ENCODE measurements around the gene NTRK3. TPM values are rescaled to one million over a fixed set of nuclear protein-coding genes. Genes with fewer than 3 reads are reported as not detected.
A peak's percentile ranks its signal among the peaks of the same experiment; 100 is the strongest.

The NTRK3 gene
- total RNA-seq, 1 donor from 2014 or later, result under 0.01 TPM

- DNase-seq (ENCODE audit: low read depth), result no peak
These were observed 312.5 kb downstream of the NTRK3 start for GRCh38 chr15:87944050-87944449.

DNA sequence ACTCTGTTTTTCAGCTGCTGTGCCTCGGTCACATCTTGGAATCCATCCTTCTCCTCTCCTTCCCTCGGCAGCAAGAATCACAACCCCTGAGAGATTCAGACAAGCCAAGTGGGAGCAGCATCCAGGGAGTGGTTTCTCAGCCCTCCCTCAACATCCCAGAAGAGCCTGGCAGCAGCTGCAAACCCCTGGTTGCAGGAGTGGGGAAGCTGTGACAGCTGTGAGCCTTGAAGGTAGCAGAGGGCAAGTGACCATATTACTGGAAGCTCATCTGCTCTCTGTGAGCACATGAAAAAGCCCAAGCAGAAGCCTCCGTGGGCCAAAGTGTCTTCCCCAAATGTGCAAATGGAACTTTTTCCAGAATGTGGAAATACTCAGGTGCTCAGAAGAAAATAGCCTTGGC is 312.9 kb downstream of the NTRK3 start:
- no peak for DNase-seq (ENCODE audit: low read depth)

GRCh38 chr15:87942316-87942715 is 314.2 kb downstream of the NTRK3 start:
- DNase-seq (ENCODE audit: low read depth), result no peak

- DNase-seq (ENCODE audit: low read depth), result no peak
These were observed 314.9 kb downstream of the NTRK3 start for GRCh38 chr15:87941606-87942005.

DNA sequence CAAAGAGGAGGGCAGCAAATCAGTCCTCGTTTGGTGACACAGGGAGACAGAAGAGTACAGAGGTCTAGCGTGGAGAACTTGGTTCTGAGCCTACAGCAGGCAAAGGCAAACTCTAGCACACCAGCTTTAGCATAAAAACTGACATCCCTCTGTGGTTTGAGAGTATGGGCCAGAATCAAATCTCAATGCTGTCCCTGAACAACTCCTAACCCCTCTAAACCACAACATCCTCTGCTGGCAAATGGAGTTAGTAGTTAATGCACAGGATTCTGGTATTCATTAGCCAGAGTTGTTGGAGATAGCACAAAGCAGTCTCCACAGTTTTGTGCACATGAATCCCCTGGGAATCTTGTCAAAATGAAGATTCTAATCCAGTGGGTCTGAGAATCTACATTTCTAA is 315.8 kb downstream of the NTRK3 start:
- DNase-seq (ENCODE audit: low read depth), result peak; percentile 22

DNA sequence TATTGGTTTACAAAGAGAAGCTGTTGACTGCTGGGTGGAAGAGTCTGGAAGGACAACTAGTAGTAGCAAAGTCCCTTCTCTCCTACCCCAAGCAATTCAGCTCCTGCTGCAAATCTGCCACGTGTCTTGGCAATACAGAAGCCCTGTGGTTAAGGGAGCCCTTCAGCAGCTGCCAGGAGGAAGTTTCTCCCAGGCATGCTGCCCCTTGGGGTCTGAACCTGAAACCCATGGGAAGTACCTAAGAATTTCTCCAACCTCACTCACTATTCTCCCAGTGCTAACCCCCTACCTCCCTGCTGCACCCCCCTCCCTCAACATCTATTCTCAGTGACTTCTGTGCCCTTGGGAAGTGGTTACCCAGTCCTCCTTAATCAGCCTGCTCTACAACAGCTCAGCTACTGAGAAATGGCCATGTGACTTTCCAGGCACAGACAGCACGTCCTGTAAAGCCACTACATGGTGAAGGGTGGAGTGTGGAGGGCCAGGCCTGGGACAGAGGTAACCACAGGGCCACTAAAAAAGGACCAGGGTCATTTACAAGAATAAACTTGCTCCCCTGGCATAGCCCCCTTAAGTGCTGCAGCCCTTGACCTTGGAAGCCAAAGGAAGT is 316.6 kb downstream of the NTRK3 start:
- DNase-seq (ENCODE audit: low read depth), result peak; percentile 27

DNA sequence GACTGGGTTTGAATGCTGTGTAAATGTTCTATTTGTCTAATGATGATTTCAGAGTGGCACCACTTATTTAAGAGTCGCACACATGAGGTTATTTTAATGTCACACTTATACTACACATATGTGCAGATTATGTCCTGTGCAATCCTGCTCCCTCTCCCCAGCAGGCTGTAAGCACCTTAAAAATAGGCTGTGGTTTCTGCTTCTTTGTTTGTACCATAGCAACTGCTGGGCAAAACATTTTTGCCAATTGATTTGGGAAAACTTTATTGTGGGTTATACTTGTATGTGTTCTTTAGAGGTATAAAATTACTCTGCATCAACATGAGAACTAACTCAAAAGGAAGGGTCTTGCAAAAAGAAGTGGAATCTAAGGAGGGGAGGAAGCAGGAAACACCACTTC is 318.5 kb downstream of the NTRK3 start:
- DNase-seq (ENCODE audit: low read depth), result no peak

DNA sequence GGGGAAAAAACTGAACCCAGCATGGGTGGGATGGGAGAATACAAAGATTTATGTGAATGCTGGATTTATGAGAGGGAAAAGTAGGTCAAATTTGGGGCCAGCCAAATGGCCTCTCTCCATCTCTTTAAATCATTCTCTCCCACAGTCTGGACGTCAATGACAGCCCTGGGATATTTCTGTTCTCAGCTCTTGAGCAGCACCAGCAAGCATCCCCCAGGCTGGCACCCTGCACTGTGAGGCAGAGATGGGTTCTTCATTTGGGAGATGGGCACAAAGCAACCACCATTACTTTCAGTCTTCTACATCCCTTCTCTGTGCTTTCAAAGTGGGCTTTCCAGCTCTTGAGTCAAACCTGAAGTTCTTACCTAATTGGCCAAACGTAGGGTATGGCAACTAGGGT is 321.0 kb downstream of the NTRK3 start:
- no peak for DNase-seq (ENCODE audit: low read depth)

DNA sequence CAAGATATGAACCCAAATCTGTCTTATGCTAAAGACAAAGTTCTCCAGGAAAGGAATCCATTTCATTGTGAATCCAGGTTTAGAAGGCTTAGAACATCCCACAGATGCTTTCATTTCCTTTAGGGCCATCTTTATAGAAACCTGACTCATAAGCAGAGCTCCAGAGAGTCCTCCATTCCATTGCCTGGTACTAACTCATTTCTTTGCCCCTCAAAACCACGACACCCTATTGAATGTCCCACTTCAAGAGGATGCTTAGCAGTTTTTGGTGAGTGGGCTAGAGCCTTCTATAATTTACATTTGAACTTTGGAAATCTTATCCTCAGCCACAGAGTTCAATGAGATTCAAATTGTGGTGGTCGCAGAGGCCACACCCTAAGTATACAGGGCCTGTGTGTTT is 325.0 kb downstream of the NTRK3 start:
- DNase-seq (ENCODE audit: low read depth), result no peak

DNA sequence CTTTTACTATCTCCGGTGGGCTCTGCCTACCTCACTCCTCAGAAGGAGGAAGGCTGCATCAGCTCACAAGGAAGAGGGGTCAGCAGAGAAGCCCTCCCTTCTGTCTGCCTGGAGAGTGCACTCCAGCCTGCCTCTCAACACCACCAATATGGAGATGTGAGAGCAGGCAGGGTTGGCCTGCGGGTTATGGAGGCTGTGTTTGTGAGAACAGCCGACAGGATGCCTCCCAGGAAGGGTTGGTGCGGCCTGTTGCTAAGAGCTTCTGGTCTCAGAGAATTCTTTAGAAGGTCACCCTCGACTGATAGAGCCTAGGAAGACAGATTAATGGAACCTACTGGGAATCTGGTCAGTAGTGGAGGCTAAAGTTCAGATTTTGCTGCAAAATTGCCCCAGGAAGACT is 326.1 kb downstream of the NTRK3 start:
- DNase-seq (ENCODE audit: low read depth), result no peak

- DNase-seq (ENCODE audit: low read depth), result no peak
These were observed 326.7 kb downstream of the NTRK3 start for GRCh38 chr15:87929841-87930240.

- no peak for DNase-seq (ENCODE audit: low read depth)
These were observed 332.1 kb downstream of the NTRK3 start for GRCh38 chr15:87924433-87924832.

- no peak for DNase-seq (ENCODE audit: low read depth)
These were observed 337.5 kb downstream of the NTRK3 start for GRCh38 chr15:87919064-87919463.

DNA sequence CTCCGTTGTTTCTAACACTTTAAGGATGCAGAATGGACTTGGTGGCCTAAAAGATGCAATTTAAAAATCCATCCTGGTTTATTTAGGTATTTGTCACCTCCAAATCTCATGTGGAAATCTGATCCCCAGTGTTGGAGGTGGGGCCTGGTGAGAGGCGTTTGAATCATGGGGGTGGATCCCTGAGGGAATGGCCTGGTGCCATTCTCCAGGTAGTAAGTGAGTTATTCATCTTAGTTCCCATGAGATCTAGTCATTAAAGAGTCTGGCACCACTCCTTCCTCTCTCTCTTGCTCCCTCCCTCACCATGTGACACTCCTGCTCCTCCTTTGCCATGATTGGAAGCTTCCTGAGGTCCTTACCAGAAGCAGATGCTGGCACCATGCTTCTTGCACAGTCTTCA is 339.1 kb downstream of the NTRK3 start:
- no peak for DNase-seq (ENCODE audit: low read depth)

DNA sequence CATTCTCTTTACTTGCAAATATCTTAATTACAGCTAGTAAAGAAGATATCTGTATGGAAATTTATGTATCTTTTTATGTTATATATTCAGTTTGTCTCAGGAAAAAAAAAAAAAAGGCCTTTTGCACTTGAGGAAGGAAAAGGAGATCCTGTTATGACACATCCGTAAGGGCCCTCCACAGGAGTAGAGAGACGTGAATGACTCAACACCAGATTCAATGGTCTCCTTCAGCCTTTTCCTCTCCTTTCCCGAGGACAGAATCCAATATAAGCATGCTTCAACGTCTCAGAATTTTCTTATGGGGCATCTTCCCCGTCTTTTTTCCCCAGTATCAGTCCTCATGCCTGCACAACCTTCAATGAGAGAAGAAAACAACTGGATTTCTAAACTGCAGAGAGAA is 340.3 kb downstream of the NTRK3 start:
- no peak for DNase-seq (ENCODE audit: low read depth)

- no peak for DNase-seq (ENCODE audit: low read depth)
These were observed 346.2 kb downstream of the NTRK3 start for GRCh38 chr15:87910301-87910700.

GRCh38 chr15:87907676-87908446 is 348.7 kb downstream of the NTRK3 start:
- DNase-seq (ENCODE audit: low read depth), result no peak

- DNase-seq (ENCODE audit: low read depth), result no peak
These were observed 350.1 kb downstream of the NTRK3 start for GRCh38 chr15:87906444-87906843.

DNA sequence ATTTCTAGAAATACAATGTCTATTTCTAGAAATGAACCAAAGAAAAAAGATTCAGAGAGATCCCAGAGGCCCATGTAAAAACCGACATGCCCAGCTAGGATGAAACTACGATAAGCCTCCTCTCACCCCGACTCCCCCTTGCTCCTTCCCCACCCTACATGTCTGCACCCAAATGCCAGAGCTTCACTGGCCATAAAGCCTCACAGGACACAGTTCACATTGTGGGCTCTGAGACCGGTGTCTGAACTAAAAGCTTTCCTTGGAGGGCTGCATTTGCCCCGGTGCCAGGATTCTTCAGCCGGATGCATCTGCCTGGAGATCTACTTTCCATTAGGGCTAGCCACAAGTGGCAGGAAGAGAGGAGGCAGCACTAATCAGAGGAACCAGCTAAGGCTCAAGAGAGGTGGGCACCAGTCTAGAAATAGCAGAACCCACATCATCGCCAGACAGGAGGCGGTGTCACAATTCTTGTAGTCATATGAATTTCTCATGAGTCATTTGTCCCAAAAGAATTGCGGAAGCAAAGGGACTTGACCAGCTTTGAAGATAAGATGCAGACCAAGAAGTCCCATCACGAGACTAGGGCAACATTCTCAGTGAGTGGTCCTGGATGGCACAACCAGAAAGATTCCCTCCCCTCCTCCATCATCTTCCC is 353.6 kb downstream of the NTRK3 start:
- no peak for DNase-seq (ENCODE audit: low read depth)

DNA sequence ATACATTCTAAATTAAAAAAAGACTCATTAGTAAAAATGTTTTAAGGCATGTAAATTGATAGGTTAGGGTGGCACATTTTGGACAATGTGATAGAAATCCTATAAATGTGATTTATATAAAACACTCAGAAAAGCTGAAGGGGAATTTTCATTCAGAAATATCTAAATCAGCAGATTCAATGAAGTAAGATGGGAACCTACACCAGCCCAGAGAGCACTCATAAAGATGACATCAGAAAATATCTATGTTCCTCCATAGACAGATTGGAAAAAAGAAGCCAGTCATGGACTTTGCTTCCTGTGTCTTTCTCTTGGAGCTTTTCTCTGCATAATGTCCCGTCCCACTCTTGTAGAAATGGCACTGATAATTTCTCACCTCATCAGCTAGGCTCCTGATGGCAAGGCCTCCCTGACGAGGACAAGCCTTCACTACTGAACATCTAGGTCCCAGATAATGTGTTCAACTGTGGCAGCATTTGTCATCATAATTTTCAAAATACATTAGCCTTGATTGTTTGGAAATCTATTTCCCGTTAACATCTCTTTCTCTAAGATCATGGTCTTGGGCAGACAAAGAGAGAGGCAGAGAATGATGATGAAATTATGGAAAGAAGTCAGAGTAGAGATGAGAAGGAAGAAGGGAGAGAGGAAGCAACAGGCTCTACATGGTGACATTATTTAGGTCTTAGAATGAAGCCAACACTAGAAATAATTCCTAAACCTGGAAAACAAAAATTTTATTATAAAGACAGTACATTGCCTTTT is 354.4 kb downstream of the NTRK3 start:
- DNase-seq (ENCODE audit: low read depth), result no peak

- DNase-seq (ENCODE audit: low read depth), result no peak
These were observed 355.5 kb downstream of the NTRK3 start for GRCh38 chr15:87901008-87901407.

DNA sequence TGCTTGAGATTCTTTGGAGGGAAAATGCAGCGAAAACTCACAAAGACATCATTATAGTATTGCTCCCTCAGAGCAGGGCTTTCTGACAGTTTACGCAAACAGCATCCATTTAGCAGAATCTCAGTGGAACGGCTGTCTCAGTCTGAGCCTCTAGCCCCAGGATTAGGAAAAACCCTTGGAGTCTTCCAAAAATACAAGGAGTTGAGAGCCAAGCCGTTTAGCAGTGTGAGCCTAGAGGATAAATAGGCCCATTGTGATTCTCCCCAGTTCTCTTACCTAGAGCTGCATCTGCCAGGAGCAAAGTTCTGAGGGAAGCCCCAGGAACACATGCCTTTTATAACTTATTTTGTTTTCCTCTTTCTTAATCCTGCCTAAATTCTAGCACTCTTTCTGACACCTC is 359.6 kb downstream of the NTRK3 start:
- DNase-seq (ENCODE audit: low read depth), result no peak
